ENCODE data around the gene POU2AF3.

Gene POU2AF3

DNA sequence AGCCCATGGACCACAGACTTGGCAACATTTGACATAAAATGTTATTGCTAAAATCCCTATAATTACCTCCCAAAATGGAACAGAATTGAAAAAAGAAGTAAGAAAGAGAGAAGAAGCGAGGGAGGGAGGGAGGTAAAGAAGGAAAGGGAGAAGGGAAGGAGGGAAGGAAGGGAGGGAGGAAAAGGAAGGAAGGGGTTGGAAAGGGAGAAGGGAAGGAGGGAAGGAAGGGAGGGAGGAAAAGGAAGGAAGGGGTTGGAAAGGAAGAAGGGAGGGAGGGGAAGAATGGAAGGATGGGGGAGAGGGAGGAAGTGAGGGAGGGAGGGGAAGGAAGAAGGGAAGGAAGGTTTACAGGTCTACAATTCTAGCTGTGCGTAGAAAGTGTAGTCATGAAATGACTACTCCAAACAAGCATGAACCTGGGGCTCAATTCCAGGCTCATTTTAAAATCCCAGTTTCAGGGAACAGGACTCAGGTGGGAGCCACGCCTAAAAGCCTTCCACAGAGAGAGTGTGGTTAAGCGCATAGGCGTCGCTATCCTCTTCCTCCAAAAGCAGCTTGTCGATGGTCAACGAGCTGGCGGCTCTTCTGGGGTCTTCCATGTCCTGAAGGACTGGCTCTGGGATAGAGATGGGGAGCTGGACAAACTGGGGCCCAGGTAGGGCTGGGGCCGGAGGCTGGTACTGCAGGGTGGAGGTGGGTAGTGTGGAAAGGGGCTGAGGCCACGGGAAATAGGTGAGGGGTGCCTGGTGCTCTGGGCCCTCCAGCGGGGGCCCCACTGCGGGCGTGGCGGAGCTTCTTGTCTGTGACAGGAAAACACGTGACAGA, 55.6 kb downstream of the POU2AF3 start:
- no peak for DNase-seq (ENCODE audit: low read depth)

DNA sequence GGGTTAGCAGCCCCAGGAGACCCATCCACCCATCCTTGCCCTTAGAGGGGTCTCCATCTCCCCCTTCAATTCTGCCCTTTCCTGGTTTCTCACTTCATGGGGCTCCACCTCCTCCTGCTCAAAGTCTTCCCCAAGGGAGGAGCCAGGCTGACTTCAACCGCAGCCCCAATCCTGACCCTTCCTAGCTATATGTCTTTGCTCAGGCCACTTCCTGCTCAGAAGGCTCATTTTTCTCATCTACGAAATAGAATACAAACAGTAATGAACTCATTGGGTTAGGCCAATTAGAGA, 56.2 kb downstream of the POU2AF3 start:
- DNase-seq (ENCODE audit: low read depth), result no peak

DNA sequence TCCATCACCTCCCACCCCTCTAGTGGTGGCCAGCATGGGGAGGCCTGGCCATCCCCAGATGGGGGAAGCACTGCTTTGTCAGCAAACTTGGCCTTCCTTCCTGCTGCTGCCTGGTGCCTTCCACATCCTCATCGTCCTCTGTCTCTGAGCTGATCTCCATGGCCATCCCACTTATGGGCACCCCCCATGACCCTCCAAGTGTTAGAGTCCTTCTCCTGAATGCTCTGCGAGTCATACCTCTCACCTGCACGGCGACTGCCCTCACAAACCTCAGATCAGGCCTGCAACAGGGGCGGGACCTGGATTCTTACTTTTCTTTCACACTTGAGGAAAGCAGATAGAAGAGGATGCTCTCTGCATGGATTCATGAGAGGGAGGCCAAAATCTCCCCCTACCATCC, 56.8 kb downstream of the POU2AF3 start:
- DNase-seq (ENCODE audit: low read depth), result no peak

- no peak for DNase-seq (ENCODE audit: low read depth)
These were observed 57.8 kb downstream of the POU2AF3 start for GRCh38 chr11:111355956-111356659.

DNA sequence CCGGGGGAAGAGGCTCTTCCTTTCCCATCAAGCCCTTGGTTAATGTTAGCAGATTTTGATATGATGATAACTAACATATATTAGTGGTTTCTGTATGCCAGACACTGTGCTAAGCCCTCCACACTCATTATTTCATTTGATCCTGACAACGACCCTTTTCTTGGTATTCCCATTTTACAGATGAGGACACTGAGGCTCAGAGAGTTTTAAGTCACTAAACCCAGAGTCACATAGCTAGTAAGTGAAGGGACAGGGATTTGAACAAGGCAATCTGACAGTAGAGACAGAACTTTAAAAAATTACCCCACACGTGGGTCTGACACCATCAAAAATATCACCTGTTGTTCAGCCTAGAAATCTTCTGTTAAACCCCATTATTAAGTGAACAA, 58.3 kb downstream of the POU2AF3 start:
- no peak for DNase-seq (ENCODE audit: low read depth)

DNA sequence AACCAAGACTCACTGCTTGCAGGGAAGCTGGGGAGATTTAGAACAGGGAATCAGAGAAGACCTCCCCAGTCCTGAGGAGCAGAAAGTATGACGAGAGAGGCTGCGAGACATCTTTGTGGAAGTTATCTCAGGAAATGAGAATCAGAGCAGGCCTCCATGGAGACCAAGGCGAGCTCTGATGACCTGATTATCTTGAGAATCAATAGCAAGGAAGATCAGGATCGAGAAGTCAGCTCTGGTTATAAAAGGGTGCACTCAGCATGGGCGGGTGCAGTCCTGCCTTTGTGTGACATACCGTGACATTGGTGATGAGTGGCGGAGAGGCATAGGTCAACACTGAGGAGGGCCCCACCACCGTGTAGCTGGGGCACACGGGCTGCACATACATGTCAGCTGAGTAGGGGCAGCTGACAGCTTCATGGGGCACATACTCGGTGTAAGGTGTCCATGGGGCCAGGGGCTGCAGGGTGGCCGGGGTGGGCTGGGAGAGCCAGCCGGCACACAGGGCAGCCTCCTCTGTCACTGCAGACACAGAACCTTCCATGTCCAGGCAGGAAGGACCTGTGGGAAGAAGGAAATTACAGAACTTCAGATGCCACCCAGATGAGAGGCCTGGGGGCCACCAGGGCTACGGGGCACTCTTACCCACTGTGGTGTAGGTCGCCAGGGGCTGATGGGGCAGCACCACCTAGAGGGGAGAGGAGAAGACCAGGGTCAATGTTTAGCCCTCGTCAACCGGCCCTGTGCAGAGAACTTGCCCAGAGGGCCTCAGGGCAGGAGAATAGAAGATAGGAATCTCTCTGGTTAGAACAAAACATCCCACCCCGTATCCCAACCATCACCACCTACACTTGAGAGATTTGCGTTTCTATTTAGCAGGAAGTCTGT, 59.0 kb downstream of the POU2AF3 start:
- DNase-seq (ENCODE audit: low read depth), result no peak

Measured in ELR (cell line).